ENCODE measurements around the gene DMD.

The DMD gene

GRCh38 chrX:31170792-31171191, 2040.6 kb downstream of the DMD start:
- no peak for DNase-seq (ENCODE audit: low spot score)

- no peak for DNase-seq (ENCODE audit: low spot score)
Observed at GRCh38 chrX:31168551-31168950, 2042.8 kb downstream of the DMD start.

- DNase-seq (ENCODE audit: low spot score): no peak
Observed at GRCh38 chrX:31166832-31167231, 2044.5 kb downstream of the DMD start.

GRCh38 chrX:31166416-31166815, 2044.9 kb downstream of the DMD start:
- no peak for DNase-seq (ENCODE audit: low spot score)

- DNase-seq (ENCODE audit: low spot score): no peak
Observed at GRCh38 chrX:31165241-31166035, 2045.9 kb downstream of the DMD start.

- no peak for DNase-seq (ENCODE audit: low spot score)
Observed at GRCh38 chrX:31154946-31155345, 2056.4 kb downstream of the DMD start.

GRCh38 chrX:31153475-31154047, 2057.8 kb downstream of the DMD start:
- no peak for DNase-seq (ENCODE audit: low spot score)

GRCh38 chrX:31147175-31147574, 2064.2 kb downstream of the DMD start:
- no peak for DNase-seq (ENCODE audit: low spot score)

- DNase-seq (ENCODE audit: low spot score): no peak
Observed at GRCh38 chrX:31139961-31140360, 2071.4 kb downstream of the DMD start.

- DNase-seq (ENCODE audit: low spot score): no peak
Observed at GRCh38 chrX:31138124-31138523, 2073.2 kb downstream of the DMD start.

- DNase-seq (ENCODE audit: low spot score): no peak
Observed at GRCh38 chrX:31136144-31136611, 2075.2 kb downstream of the DMD start.

- DNase-seq (ENCODE audit: low spot score): no peak
Observed at GRCh38 chrX:31132821-31133241, 2078.5 kb downstream of the DMD start.

- no peak for DNase-seq (ENCODE audit: low spot score)
Observed at GRCh38 chrX:31130457-31131220, 2080.7 kb downstream of the DMD start.

- no peak for DNase-seq (ENCODE audit: low spot score)
Observed at GRCh38 chrX:31128855-31129254, 2082.5 kb downstream of the DMD start.

GRCh38 chrX:31127716-31128115, 2083.6 kb downstream of the DMD start:
- DNase-seq (ENCODE audit: low spot score): no peak

GRCh38 chrX:31126205-31126604, 2085.1 kb downstream of the DMD start:
- DNase-seq (ENCODE audit: low spot score): no peak

- no peak for DNase-seq (ENCODE audit: low spot score)
Observed at GRCh38 chrX:31124536-31124935, 2086.8 kb downstream of the DMD start.

GRCh38 chrX:31123335-31123734, 2088.0 kb downstream of the DMD start:
- no peak for DNase-seq (ENCODE audit: low spot score)

GRCh38 chrX:31117266-31117665, 2094.1 kb downstream of the DMD start:
- no peak for DNase-seq (ENCODE audit: low spot score)

GRCh38 chrX:31115398-31115797, 2096.0 kb downstream of the DMD start:
- DNase-seq (ENCODE audit: low spot score): no peak

GRCh38 chrX:31114858-31115257, 2096.5 kb downstream of the DMD start:
- no peak for DNase-seq (ENCODE audit: low spot score)

- no peak for DNase-seq (ENCODE audit: low spot score)
Observed at GRCh38 chrX:31112226-31112999, 2098.9 kb downstream of the DMD start.
